ENCODE measurements around the gene TMC4.

GRCh38 chr19:54172471-54173358 is at the start of gene TMC4:
- TF ChIP-seq CTCF (optimal IDR thresholded peaks at IDR 0.05 in 1 of 3, IDR thresholded peaks at IDR 0.05 in 1 of 3, conservative IDR thresholded peaks at IDR 0.05 in 1 of 3; ENCODE audit: extremely low read depth in 1 of 3, insufficient read depth in 2 of 3, low read length in 3 of 3) (peak; percentile 39 to 42 (median 42)), EZH2 (IDR thresholded peaks at IDR 0.05; ENCODE audit: low read length) (no peak)
